Spleen (tissue), 11 donors: Measurements from ENCODE around the gene FBXO15. TPM values are rescaled to one million over a fixed set of nuclear protein-coding genes. Genes with fewer than 3 reads are reported as not detected.

Experiments used
- DNase-seq: peaks from one replicate; pipeline ENCODE4 v3.0.0-alpha.2; 2020
- H3K27ac ChIP-seq, 8 donors: fragments of 200-600 bp; sonication (generic) in 7 of 8; 1 replicate in 4 of 8; 2 replicates in 4 of 8; pipeline versions ENCODE4 v1.5.0 to v1.8.0; 2016 to 2021; ENCODE audit warnings: inconsistent platforms in 4 of 8, mild to moderate bottlenecking in 4 of 8, moderate library complexity in 1 of 8
- H3K27me3 ChIP-seq, 7 donors: fragments of 200-600 bp; sonication (generic) in 6 of 7; replicated peaks in 1 of 7; 1 replicate in 4 of 7; 2 replicates in 3 of 7; pipeline versions ENCODE4 v1.5.0 to v1.8.0; 2016 to 2021; ENCODE audit warnings: inconsistent platforms in 3 of 7, mild to moderate bottlenecking in 1 of 7
- H3K36me3 ChIP-seq, 6 donors: fragments of 200-600 bp; sonication (generic) in 5 of 6; 1 replicate in 4 of 6; 2 replicates in 2 of 6; pipeline versions ENCODE4 v1.5.0 to v1.8.0; 2016 to 2021; ENCODE audit warnings: inconsistent platforms in 2 of 6
- H3K4me1 ChIP-seq, 6 donors: fragments of 200-600 bp; sonication (generic) in 5 of 6; 1 replicate in 3 of 6; 2 replicates in 3 of 6; pipeline versions ENCODE4 v1.5.0 to v1.8.0; 2016 to 2021; ENCODE audit warnings: inconsistent platforms in 3 of 6
- H3K4me3 ChIP-seq, 8 donors: fragments of 200-600 bp; sonication (generic) in 7 of 8; 1 replicate in 4 of 8; 2 replicates in 4 of 8; pipeline versions ENCODE4 v1.5.0 to v1.8.0; 2016 to 2021; ENCODE audit warnings: inconsistent platforms in 4 of 8, mild to moderate bottlenecking in 4 of 8, moderate library complexity in 2 of 8
- H3K9me3 ChIP-seq, 8 donors: fragments of 200-600 bp; sonication (generic) in 7 of 8; 1 replicate in 4 of 8; 2 replicates in 4 of 8; pipeline versions ENCODE4 v1.5.0 to v1.8.0; 2016 to 2021; ENCODE audit warnings: inconsistent platforms in 4 of 8
- CTCF ChIP-seq, 11 experiments: fragments of 200-600 bp in 7 of 11; fragments of 450-650 bp in 4 of 11; sonication (generic) in 4 of 11; IDR thresholded peaks in 8 of 11; conservative IDR thresholded peaks in 3 of 11; 1 replicate in 7 of 11; 2 replicates in 4 of 11; pipeline versions ENCODE4 v1.4.0 to v1.8.0; 2016 to 2021; ENCODE audit warnings: antibody characterized with exemption in 11 of 11, inconsistent platforms in 4 of 11, mild to moderate bottlenecking in 1 of 11
- POLR2A ChIP-seq, 3 donors: fragments of 450-650 bp; IDR thresholded peaks; one replicate each; pipeline ENCODE4 v1.5.1; 2017; ENCODE audit warnings: antibody characterized with exemption in 3 of 3, mild to moderate bottlenecking in 1 of 3
- POLR2AphosphoS5 ChIP-seq, 3 donors: sonication (generic); formaldehyde crosslinking; IDR thresholded peaks; one replicate each; pipeline ENCODE4 v1.5.1; 2017; ENCODE audit warnings: antibody characterized with exemption in 3 of 3
- WGBS, 5 donors: extraction: QIAGEN DNeasy Blood & Tissue Kit in 3 of 5; methylation state at CpG; one replicate each; pipeline versions ENCODE4 v1.1.5 to v1.1.7; 2013 to 2018; 5-methylcytosine and 5-hydroxymethylcytosine counted together
- intact Hi-C: fragments of 100-400 bp; cut with DNase I; formaldehyde crosslinking; loops from one replicate; pipeline ENCODE4 v1.15.0; 2023; ENCODE audit warnings: low total_unique reads
- polyA plus RNA-seq, 3 donors: library from polyadenylated mRNA; stranded (reverse); fragments of 200-250 nt; gene quantifications; one replicate each; pipeline ENCODE4 v1.2.1, GENCODE V29; 2013
- total RNA-seq, 7 donors: library from RNA; depleted of rRNA in 3 of 7; stranded (reverse); fragments of >200 nt in 3 of 7; fragmentation: NEBNext Ultra II Directional in 4 of 7; extraction: Animal tissue kit (Norgen Biotek cat#: 25700) in 4 of 7; gene quantifications; one replicate each; pipeline versions ENCODE4 v1.1.0 to v1.2.1, GENCODE V29; 2016 to 2021
- donor health status: healthy with polysubstance abuse.
- donor health status: DM: no; HTN: no; CAD: no; lungs with moderate emphysema.
- donor health status: DM: no; HTN: no; CAD: no.
- donor health status: Bipolar disorder and iron deficiency.
- donor health status: healthy.
- donor health status: DM: no; HTN: no; CAD: no.
- donor health status: DM: yes; HTN: yes; CAD: no.

The FBXO15 gene
- total and polyA plus RNA-seq, 10 donors = 0.28 to 3.5 (median 1.1) TPM

GRCh38 chr18:74066018-74066417, 81.6 kb downstream of the FBXO15 start:
- H3K4me3 ChIP-seq = no peak overlapping the region
- TF ChIP-seq CTCF (IDR thresholded peaks at IDR 0.05 in 8 of 11, conservative IDR thresholded peaks at IDR 0.05 in 3 of 11) = no peak
- TF ChIP-seq POLR2AphosphoS5 (IDR thresholded peaks at IDR 0.05) = no peak
- TF ChIP-seq POLR2A (IDR thresholded peaks at IDR 0.05) = no peak
- peak overlapping the region in 3 of 8 donors; percentile 29 to 74 (median 31) for H3K27ac ChIP-seq
- peaks cover 0 to 31% (median 0%) of the 10 kb centered on the region in 6 donors for H3K4me1 ChIP-seq
- H3K27me3 ChIP-seq = peaks cover 0 to 4% (median 0%) of the 10 kb centered on the region in 7 donors
- H3K36me3 ChIP-seq = no peaks in the 10 kb centered on the region
- intact Hi-C loops = no loop called here
- no peak for DNase-seq
- 61 to 73% (median 70%) methylated on average over 7 of the region's 7 CpGs for WGBS, 5 donors
- no peaks in the 10 kb centered on the region for H3K9me3 ChIP-seq

GRCh38 chr18:74065366-74065765, 82.3 kb downstream of the FBXO15 start:
- WGBS, 5 donors = 59 to 73% (median 66%) methylated on average over 3 of the region's 3 CpGs

GRCh38 chr18:74064510-74064909, 83.1 kb downstream of the FBXO15 start:
- H3K4me1 ChIP-seq = peaks cover 0 to 31% (median 0%) of the 10 kb centered on the region in 6 donors
- H3K4me3 ChIP-seq = no peak overlapping the region
- 29 to 46% (median 32%) methylated on average over 6 of the region's 6 CpGs for WGBS, 5 donors
- TF ChIP-seq POLR2AphosphoS5 (IDR thresholded peaks at IDR 0.05) = peak in 2 of 3 donors; percentile 50 to 63
- TF ChIP-seq POLR2A (IDR thresholded peaks at IDR 0.05) = no peak
- peak overlapping the region in 4 of 8 donors; percentile 50 to 75 (median 70) for H3K27ac ChIP-seq
- no peaks in the 10 kb centered on the region for H3K36me3 ChIP-seq
- H3K27me3 ChIP-seq = peaks cover 0 to 4% (median 0%) of the 10 kb centered on the region in 7 donors
- no peaks in the 10 kb centered on the region for H3K9me3 ChIP-seq
- DNase-seq = peak; percentile 78
- intact Hi-C loops = no loop called here

More at GRCh38 chr18:74065366-74065765, 82.3 kb downstream of the FBXO15 start:
- Histone ChIP-seq H3K36me3 (no peaks in the 10 kb centered on the region), H3K27ac (peak overlapping the region in 4 of 8 donors; percentile 21 to 75 (median 70)), H3K4me3 (no peak overlapping the region), H3K27me3 (peaks cover 0 to 4% (median 0%) of the 10 kb centered on the region in 7 donors), H3K4me1 (peaks cover 0 to 31% (median 0%) of the 10 kb centered on the region in 6 donors), H3K9me3 (no peaks in the 10 kb centered on the region)
- intact Hi-C loops = no loop called here
- TF ChIP-seq POLR2A (IDR thresholded peaks at IDR 0.05) = no peak
- no peak for TF ChIP-seq CTCF (IDR thresholded peaks at IDR 0.05 in 8 of 11, conservative IDR thresholded peaks at IDR 0.05 in 3 of 11)
- no peak for TF ChIP-seq POLR2AphosphoS5 (IDR thresholded peaks at IDR 0.05)
- DNase-seq = no peak

GRCh38 chr18:74063557-74063956, 84.1 kb downstream of the FBXO15 start:
- H3K4me1 ChIP-seq = peaks cover 0 to 31% (median 0%) of the 10 kb centered on the region in 6 donors

More at GRCh38 chr18:74063557-74063956, 84.1 kb downstream of the FBXO15 start:
- peaks cover 0 to 4% (median 0%) of the 10 kb centered on the region in 7 donors for H3K27me3 ChIP-seq
- peak overlapping the region in 5 of 8 donors; percentile 50 to 75 (median 67) for H3K27ac ChIP-seq
- no peaks in the 10 kb centered on the region for H3K36me3 ChIP-seq
- intact Hi-C loops = no loop called here
- WGBS, 5 donors = 62 to 69% (median 64%) methylated on average over 5 of the region's 5 CpGs
- no peak for DNase-seq
- no peak overlapping the region for H3K4me3 ChIP-seq
- H3K9me3 ChIP-seq = no peaks in the 10 kb centered on the region
- TF ChIP-seq POLR2A (IDR thresholded peaks at IDR 0.05) = no peak
- no peak for TF ChIP-seq CTCF (IDR thresholded peaks at IDR 0.05 in 8 of 11, conservative IDR thresholded peaks at IDR 0.05 in 3 of 11)
- no peak for TF ChIP-seq POLR2AphosphoS5 (IDR thresholded peaks at IDR 0.05)
